H1 (cell line): ENCODE results near the gene MYO9A. TPM values are rescaled to one million over a fixed set of nuclear protein-coding genes. Genes with fewer than 3 reads are reported as not detected.

Source experiments
- CTCF ChIA-PET: fragments of 300-600 bp; sonication (Branson Sonifier 250); formaldehyde crosslinking; loops from one replicate; lab custom pipeline; 2021; ENCODE audit not compliant: partially characterized antibody; lab: Charles Lee
- POLR2A ChIA-PET: fragments of 300-600 bp; sonication (Branson Sonifier 250); formaldehyde crosslinking; loops from one replicate; lab custom pipeline; 2021; ENCODE audit warnings: inconsistent platforms; ENCODE audit not compliant: partially characterized antibody; lab: Charles Lee
- DNase-seq, 2 experiments: peaks; one replicate each; pipeline versions ENCODE4 v3.0.0 to v3.0.0-alpha.2; 2010 to 2022; ENCODE audit warnings: low spot score in 2 of 2, low read depth in 1 of 2, mixed read lengths in 1 of 2
- FAIRE-seq: peaks from 2 replicates; lab custom pipeline; 2011; peaks lifted over from hg19 to GRCh38; lab: Jason Lieb, UNC
- H2AFZ ChIP-seq: 2 replicates; pipeline ENCODE4 v1.8.1; 2012; ENCODE audit warnings: low read length, inconsistent platforms
- H2AK5ac ChIP-seq: 2 replicates; pipeline ENCODE4 v1.6.1; 2013; ENCODE audit warnings: low read depth, low read length
- H2BK120ac ChIP-seq: replicated peaks from 2 replicates; pipeline ENCODE3; 2013; ENCODE audit warnings: low read depth, low read length, inconsistent platforms
- H2BK12ac ChIP-seq: 2 replicates; pipeline ENCODE4 v1.6.1; 2013; ENCODE audit warnings: low read depth, low read length
- H2BK15ac ChIP-seq: 2 replicates; pipeline ENCODE4 v1.6.1; 2013; ENCODE audit warnings: low read length
- H2BK20ac ChIP-seq: 2 replicates; pipeline ENCODE4 v1.6.1; 2013; ENCODE audit warnings: low read length
- H2BK5ac ChIP-seq: 2 replicates; pipeline ENCODE4 v1.6.1; 2013; ENCODE audit warnings: low read depth, low read length
- H3K14ac ChIP-seq: 2 replicates; pipeline ENCODE4 v1.6.1; 2013; ENCODE audit warnings: inconsistent platforms; ENCODE audit not compliant: insufficient read length
- H3K18ac ChIP-seq: 2 replicates; pipeline ENCODE4 v1.6.1; 2013; ENCODE audit warnings: low read length; ENCODE audit errors: extremely low read depth
- H3K23ac ChIP-seq: 2 replicates; pipeline ENCODE4 v1.6.1; 2013; ENCODE audit warnings: inconsistent platforms; ENCODE audit not compliant: insufficient read length
- H3K23me2 ChIP-seq: 2 replicates; pipeline ENCODE4 v1.6.1; 2013; ENCODE audit warnings: low read depth, low read length
- H3K27ac ChIP-seq: 2 replicates; pipeline ENCODE4 v1.6.1; 2011; ENCODE audit warnings: low read depth, low read length, inconsistent platforms
- H3K27me3 ChIP-seq, 4 experiments: replicated peaks in 1 of 4; 1 replicate in 1 of 4; 2 replicates in 3 of 4; pipeline versions ENCODE4 v1.6.1 to v1.8.1; 2011 to 2013; ENCODE audit warnings: low read length in 3 of 4, mild to moderate bottlenecking in 3 of 4, inconsistent platforms in 2 of 4, mixed read lengths in 2 of 4, moderate library complexity in 1 of 4; ENCODE audit not compliant: control insufficient read depth in 3 of 4, insufficient read depth in 3 of 4; ENCODE audit errors: extremely low read depth in 1 of 4
- H3K36me3 ChIP-seq, 4 experiments: 2 replicates each; pipeline versions ENCODE4 v1.6.1 to v1.8.1; 2011 to 2013; ENCODE audit warnings: mild to moderate bottlenecking in 4 of 4, low read length in 3 of 4, moderate library complexity in 2 of 4, control low read depth in 1 of 4, inconsistent platforms in 1 of 4; ENCODE audit not compliant: insufficient read depth in 4 of 4, control insufficient read depth in 2 of 4
- H3K4ac ChIP-seq: replicated peaks from 2 replicates; pipeline ENCODE3; 2013; ENCODE audit warnings: low read length, low read depth, mixed read lengths, inconsistent platforms; ENCODE audit not compliant: insufficient read length
- H3K4me1 ChIP-seq, 4 experiments: replicated peaks in 1 of 4; 1 replicate in 1 of 4; 2 replicates in 3 of 4; pipeline versions ENCODE4 v1.6.1 to v1.8.1; 2011 to 2013; ENCODE audit warnings: low read length in 3 of 4, inconsistent platforms in 2 of 4, mixed read lengths in 1 of 4; ENCODE audit not compliant: insufficient read depth in 4 of 4, control insufficient read depth in 3 of 4
- H3K4me2 ChIP-seq, 2 experiments: 2 replicates each; pipeline versions ENCODE4 v1.6.1 to v1.8.1; 2011 to 2013; ENCODE audit warnings: low read depth in 2 of 2, low read length in 2 of 2, control low read depth in 1 of 2, inconsistent platforms in 1 of 2, mild to moderate bottlenecking in 1 of 2; ENCODE audit not compliant: insufficient read depth in 1 of 2
- H3K4me3 ChIP-seq, 4 experiments: fragments of 200-600, 300-600 bp in 1 of 4; sonication (generic), shearing (Covaris generic), sonication (Bioruptor Twin) in 1 of 4; 2 replicates each; pipeline versions ENCODE4 v1.5.1 to v1.8.1; 2011 to 2016; ENCODE audit warnings: low read length in 4 of 4, low read depth in 3 of 4, control low read depth in 2 of 4, inconsistent platforms in 2 of 4, mild to moderate bottlenecking in 2 of 4, mixed read lengths in 1 of 4, moderate library complexity in 1 of 4; ENCODE audit not compliant: insufficient read depth in 2 of 4; ENCODE audit errors: extremely low read depth in 1 of 4
- H3K56ac ChIP-seq: replicated peaks from 2 replicates; pipeline ENCODE3; 2013; ENCODE audit warnings: low read depth, mild to moderate bottlenecking, mixed read lengths, low read length, inconsistent platforms; ENCODE audit not compliant: insufficient read length
- H3K79me1 ChIP-seq: 2 replicates; pipeline ENCODE4 v1.6.1; 2013; ENCODE audit warnings: low read depth, low read length, control low read depth
- H3K79me2 ChIP-seq, 2 experiments: 2 replicates each; pipeline versions ENCODE4 v1.6.1 to v1.8.1; 2012 to 2013; ENCODE audit warnings: low read length in 2 of 2, mild to moderate bottlenecking in 2 of 2, inconsistent platforms in 1 of 2; ENCODE audit not compliant: insufficient read depth in 2 of 2, control insufficient read depth in 1 of 2
- H3K9ac ChIP-seq, 4 experiments: replicated peaks in 1 of 4; 1 replicate in 1 of 4; 2 replicates in 3 of 4; pipeline versions ENCODE4 v1.6.1 to v1.8.1; 2011 to 2013; ENCODE audit warnings: low read depth in 3 of 4, low read length in 3 of 4, control low read depth in 2 of 4, mild to moderate bottlenecking in 2 of 4, moderate library complexity in 2 of 4, inconsistent platforms in 1 of 4; ENCODE audit errors: extremely low read depth in 1 of 4
- H3K9me3 ChIP-seq, 2 experiments: 2 replicates each; pipeline versions ENCODE4 v1.6.1 to v1.8.1; 2012 to 2013; ENCODE audit warnings: mild to moderate bottlenecking in 2 of 2, moderate library complexity in 2 of 2, control low read depth in 1 of 2, inconsistent platforms in 1 of 2, low read depth in 1 of 2, low read length in 1 of 2, mixed read lengths in 1 of 2; ENCODE audit not compliant: insufficient read depth in 2 of 2
- H4K20me1 ChIP-seq, 2 experiments: replicated peaks in 1 of 2; 2 replicates each; pipeline versions ENCODE3 to v1.8.1; 2011 to 2013; ENCODE audit warnings: inconsistent platforms in 2 of 2, low read length in 2 of 2, mild to moderate bottlenecking in 1 of 2; ENCODE audit not compliant: insufficient read depth in 2 of 2, control insufficient read depth in 1 of 2
- H4K5ac ChIP-seq: 2 replicates; pipeline ENCODE4 v1.6.1; 2013; ENCODE audit warnings: low read length, low read depth, mixed read lengths, inconsistent platforms; ENCODE audit not compliant: insufficient read length
- H4K8ac ChIP-seq: 2 replicates; pipeline ENCODE4 v1.8.0; 2013; ENCODE audit warnings: mild to moderate bottlenecking, moderate library complexity, low read length, inconsistent platforms; ENCODE audit not compliant: insufficient read depth; ENCODE audit errors: extremely low read depth
- H4K91ac ChIP-seq: replicated peaks from 2 replicates; pipeline ENCODE3; 2013; ENCODE audit warnings: low read length, mixed read lengths, inconsistent platforms; ENCODE audit not compliant: insufficient read length
- EP300 ChIP-seq, 2 experiments: IDR thresholded peaks; 1 replicate in 1 of 2; 2 replicates in 1 of 2; pipeline ENCODE4 v1.6.1; 2011 to 2012; ENCODE audit warnings: low read depth in 2 of 2, low read length in 2 of 2, mild to moderate bottlenecking in 2 of 2, borderline replicate concordance in 1 of 2, inconsistent platforms in 1 of 2, moderate library complexity in 1 of 2
- JUN ChIP-seq: IDR thresholded peaks from 2 replicates; pipeline ENCODE4 v1.6.1; 2011; ENCODE audit warnings: low read depth, mild to moderate bottlenecking, improper control_type of control experiment, low read length
- SP1 ChIP-seq: IDR thresholded peaks from 2 replicates; pipeline ENCODE4 v1.6.1; 2011; ENCODE audit warnings: low read depth, low read length
- SP4 ChIP-seq: IDR thresholded peaks from 2 replicates; pipeline ENCODE4 v1.6.1; 2012; ENCODE audit warnings: low read length, inconsistent platforms
- WGBS, 2 experiments: shearing (Covaris generic) in 1 of 2; methylation state at CpG; one replicate each; pipeline versions ENCODE4 v1.1.6 to v1.1.7; 2013 to 2015; ENCODE audit warnings: low lambda C conversion rate in 2 of 2, mixed read lengths in 2 of 2, inconsistent platforms in 1 of 2, low coverage in 1 of 2, missing lambda C conversion rate in 1 of 2; ENCODE audit not compliant: insufficient replicate concordance in 2 of 2, insufficient coverage in 1 of 2, insufficient read length in 1 of 2; ENCODE audit errors: extremely low coverage in 1 of 2, missing lambda C conversion rate in 1 of 2; 5-methylcytosine and 5-hydroxymethylcytosine counted together
- polyA plus RNA-seq, 7 experiments: library from polyadenylated mRNA; depleted of rRNA in 3 of 7; stranded (reverse) in 5 of 7; unstranded in 2 of 7; fragments of >200 nt in 5 of 7; fragments of 200-250 nt in 2 of 7; gene quantifications; 1 replicate in 5 of 7; 2 replicates in 1 of 7; 4 replicates in 1 of 7; pipeline versions ENCODE4 v1.2.1 to v1.2.3, GENCODE V29; 2011 to 2013; ENCODE audit warnings: missing spikeins in 2 of 7, mixed read lengths in 2 of 7
- total RNA-seq: library from RNA; stranded (reverse); fragmentation: NEBNext Ultra II Directional; extraction: Animal tissue kit (Norgen Biotek cat#: 25700); gene quantifications from 2 replicates; pipeline ENCODE4 v1.2.1, GENCODE V29; 2021

MYO9A gene
- total and polyA plus RNA-seq, 2 of the 8 experiments (the other 6 are each of a cell fraction or from before 2014, with no cell fraction given) = 3.9 to 26.0 TPM

- Histone ChIP-seq H2BK120ac (no peak overlapping the region), H3K4me2 (no peak overlapping the region), H2BK15ac (no peak overlapping the region), H3K14ac (no peak overlapping the region), H3K9me3 (no peaks in the 10 kb centered on the region), H3K79me2 (no peaks in the 10 kb centered on the region), H3K36me3 (no peaks in the 10 kb centered on the region; a peak in 1 of 8 replicates), H3K79me1 (no peaks in the 10 kb centered on the region), H2BK12ac (no peak overlapping the region), H2BK5ac (no peak overlapping the region), H3K27ac (no peak overlapping the region), H3K4me3 (no peak overlapping the region), H4K20me1 (no peaks in the 10 kb centered on the region), H3K23me2 (no peaks in the 10 kb centered on the region), H3K4me1 (no peaks in the 10 kb centered on the region), H4K91ac (no peak overlapping the region), H3K23ac (no peak overlapping the region), H3K56ac (no peak overlapping the region), H3K27me3 (no peaks in the 10 kb centered on the region), H3K4ac (no peak overlapping the region), H2AK5ac (no peak overlapping the region), H4K8ac (no peak overlapping the region; the same call in 1 of the 2 replicates), H3K9ac (no peak overlapping the region), H4K5ac (no peak overlapping the region), H3K18ac (no peak overlapping the region), H2BK20ac (no peak overlapping the region), H2AFZ (no peak overlapping the region)
- WGBS, 2 experiments = 93% methylated on average over 4 of the region's 4 CpGs; no CpG with 5 or more reads in 1 of the 2 experiments
- DNase-seq (no peak), FAIRE-seq (no peak)
- CTCF ChIA-PET = interaction anchor here (0.8 to 2.5 kb wide), 3 partner anchors 17 to 409 kb away, joined by 3 to 11 read pairs (median 3); no protein-coding TSS in a partner anchor
- POLR2A ChIA-PET = interaction anchor here (1.1 kb wide), 1 partner anchor 22 kb away, joined by 3 read pairs; the partner anchor contains the start of genes MYO9A and SENP8
- TF ChIP-seq SP1 (no peak), SP4 (no peak), JUN (no peak), EP300 (IDR thresholded peaks at IDR 0.05; ENCODE audit: borderline replicate concordance in 1 of 2, low read depth in 2 of 2, low read length in 2 of 2) (no peak)
These were observed 21.7 kb upstream of the MYO9A start for GRCh38 chr15:72139667-72140066.
